Ectodermal cell (in vitro differentiated cells): ENCODE data around the gene NR3C2.

Experiments
- H3K27ac ChIP-seq: 2 replicates; pipeline ENCODE4 v1.7.0; 2013; ENCODE audit warnings: mild to moderate bottlenecking, low read depth, low read length; ENCODE audit not compliant: insufficient read depth, poor library complexity, severe bottlenecking
- H3K27me3 ChIP-seq: 2 replicates; pipeline ENCODE4 v1.7.0; 2013; ENCODE audit warnings: mild to moderate bottlenecking, low read length; ENCODE audit not compliant: insufficient read depth, control insufficient read depth, poor library complexity, severe bottlenecking
- H3K36me3 ChIP-seq: one replicate; pipeline ENCODE4 v1.7.0; 2013; ENCODE audit warnings: low read length; ENCODE audit not compliant: control insufficient read depth, insufficient read depth
- H3K4me1 ChIP-seq: one replicate; pipeline ENCODE4 v1.7.0; 2013; ENCODE audit warnings: low read length; ENCODE audit not compliant: control insufficient read depth, insufficient read depth
- H3K4me3 ChIP-seq: 2 replicates; pipeline ENCODE4 v1.7.0; 2013; ENCODE audit warnings: low read depth, low read length, control low read depth; ENCODE audit not compliant: insufficient read depth
- H3K9me3 ChIP-seq: 2 replicates; pipeline ENCODE4 v1.7.0; 2013; ENCODE audit warnings: mild to moderate bottlenecking, low read length, moderate library complexity; ENCODE audit not compliant: control insufficient read depth
- WGBS, 2 experiments: methylation state at CpG; one replicate each; pipeline ENCODE4 v1.1.7; 2013; ENCODE audit warnings: missing lambda C conversion rate in 2 of 2; 5-methylcytosine and 5-hydroxymethylcytosine counted together

NR3C2 gene

DNA sequence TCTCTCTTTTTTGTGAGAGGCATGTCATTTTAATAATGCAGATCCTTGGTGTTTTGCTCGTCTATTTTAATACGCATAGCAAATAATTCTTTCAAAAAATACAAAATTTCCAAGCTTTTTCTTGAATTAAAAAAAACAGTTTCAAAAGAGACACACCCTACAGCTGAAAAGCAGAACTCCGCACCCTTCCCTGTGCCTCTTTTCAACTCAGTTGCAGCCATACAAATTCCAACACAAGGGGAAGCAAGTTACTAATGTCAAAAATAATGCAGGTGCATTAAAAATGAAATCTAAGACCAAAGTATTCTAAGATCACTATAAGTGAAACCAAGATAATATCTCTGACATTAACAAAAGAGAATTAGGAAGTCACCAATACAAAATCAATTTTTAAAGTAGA is 66.6 kb downstream of the NR3C2 start:
- no peaks in the 10 kb centered on the region for H3K4me1 ChIP-seq
- H3K27me3 ChIP-seq: no peaks in the 10 kb centered on the region
- H3K36me3 ChIP-seq: no peaks in the 10 kb centered on the region
- H3K9me3 ChIP-seq: no peaks in the 10 kb centered on the region
- WGBS, 2 experiments: 96 to 100% methylated on average over 2 to 3 of the region's 3 CpGs
- H3K27ac ChIP-seq: no peak overlapping the region
- H3K4me3 ChIP-seq: no peak overlapping the region

DNA sequence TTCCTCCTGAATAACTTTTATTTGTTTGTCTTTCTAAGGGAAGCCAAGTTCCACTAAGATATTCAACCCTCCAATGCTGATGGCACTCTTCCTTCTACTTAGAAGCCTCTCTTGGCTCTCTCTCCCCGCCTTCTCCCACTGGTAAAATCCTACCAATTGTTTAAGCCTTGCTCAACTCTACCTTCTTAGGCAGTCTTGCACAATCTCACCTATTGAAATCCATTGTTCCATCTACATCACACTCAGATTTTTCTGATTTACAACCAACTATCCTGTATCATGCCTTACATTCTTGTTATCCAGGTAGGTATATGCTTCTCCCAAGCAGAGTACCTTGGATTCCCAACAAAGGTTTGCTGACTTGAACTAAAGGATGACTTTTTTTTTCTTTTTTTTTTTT is 69.1 kb downstream of the NR3C2 start:
- no peaks in the 10 kb centered on the region for H3K9me3 ChIP-seq
- 25 to 37% methylated on average over 1 of the region's 1 CpG for WGBS, 2 experiments

DNA sequence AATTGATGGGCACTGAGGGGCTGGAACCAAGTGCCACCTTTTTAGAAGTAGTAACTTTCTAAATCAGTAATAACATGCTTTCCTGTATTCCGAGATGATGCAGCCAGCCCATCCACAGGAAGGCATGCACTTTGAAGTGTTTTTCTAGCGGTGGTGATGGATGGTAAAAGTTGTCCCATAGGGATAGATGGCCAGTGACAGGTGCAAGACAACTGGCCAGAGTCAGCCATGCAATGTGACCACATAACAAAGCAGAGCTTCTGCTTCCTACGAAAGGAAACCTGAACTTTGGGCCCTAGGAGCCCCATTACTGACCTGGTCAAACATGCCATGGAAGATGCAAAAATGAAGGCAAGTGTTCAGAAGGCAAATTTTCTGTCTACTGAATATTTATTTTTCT is 72.3 kb downstream of the NR3C2 start:
- Histone ChIP-seq H3K4me1 (no peaks in the 10 kb centered on the region), H3K27me3 (no peaks in the 10 kb centered on the region), H3K36me3 (no peaks in the 10 kb centered on the region), H3K27ac (no peak overlapping the region), H3K9me3 (no peaks in the 10 kb centered on the region), H3K4me3 (no peak overlapping the region)
- 92 to 93% methylated on average over 3 of the region's 3 CpGs for WGBS, 2 experiments

More for the DNA sequence above, 69.1 kb downstream of the NR3C2 start:
- Histone ChIP-seq H3K4me1 (no peaks in the 10 kb centered on the region), H3K4me3 (no peak overlapping the region), H3K27ac (no peak overlapping the region), H3K36me3 (no peaks in the 10 kb centered on the region), H3K27me3 (no peaks in the 10 kb centered on the region)

DNA sequence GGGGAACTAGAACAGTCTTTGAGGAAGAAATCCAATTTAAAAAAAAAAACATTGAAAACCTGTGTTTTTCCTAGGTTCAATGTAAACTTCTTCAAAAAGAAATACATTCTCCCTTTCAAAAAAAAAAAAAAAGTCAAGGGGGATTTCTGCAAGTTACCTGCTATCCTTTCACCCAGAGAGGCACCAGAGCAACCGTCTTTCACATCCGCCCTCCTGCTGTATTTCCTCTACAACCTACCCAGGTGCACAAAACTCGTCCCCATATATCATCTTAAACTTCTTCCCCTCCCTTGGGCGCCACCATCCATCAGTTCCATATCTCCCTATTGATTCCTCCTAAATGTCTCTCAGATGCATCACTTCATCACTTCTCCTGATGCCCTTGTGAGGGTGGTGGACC is 74.5 kb downstream of the NR3C2 start:
- Histone ChIP-seq H3K4me3 (no peak overlapping the region), H3K9me3 (no peaks in the 10 kb centered on the region), H3K4me1 (no peaks in the 10 kb centered on the region), H3K27ac (no peak overlapping the region), H3K27me3 (no peaks in the 10 kb centered on the region), H3K36me3 (no peaks in the 10 kb centered on the region)
- WGBS, 2 experiments: 87 to 90% methylated on average over 4 of the region's 4 CpGs

DNA sequence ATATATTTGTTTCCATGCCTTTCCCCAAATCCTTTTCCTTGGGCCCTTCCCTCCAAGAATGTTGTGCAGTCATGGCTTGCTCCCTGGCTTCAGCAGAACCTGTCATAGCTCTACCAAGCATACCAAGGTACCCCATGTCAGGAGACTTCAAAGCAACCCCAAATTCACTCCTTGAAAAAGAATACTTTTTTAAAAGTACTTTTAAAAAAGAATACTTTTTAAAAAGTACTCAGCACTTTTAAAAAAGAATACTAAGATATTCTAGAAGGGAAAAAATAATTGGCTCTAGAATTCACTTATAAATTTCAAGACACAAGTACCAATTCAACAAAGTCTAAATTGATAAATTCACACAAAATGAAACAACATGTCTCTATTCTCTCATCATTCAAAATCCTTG is 76.0 kb downstream of the NR3C2 start:
- Histone ChIP-seq H3K36me3 (no peaks in the 10 kb centered on the region), H3K9me3 (no peaks in the 10 kb centered on the region), H3K27me3 (no peaks in the 10 kb centered on the region), H3K4me3 (no peak overlapping the region), H3K27ac (no peak overlapping the region), H3K4me1 (no peaks in the 10 kb centered on the region)

DNA sequence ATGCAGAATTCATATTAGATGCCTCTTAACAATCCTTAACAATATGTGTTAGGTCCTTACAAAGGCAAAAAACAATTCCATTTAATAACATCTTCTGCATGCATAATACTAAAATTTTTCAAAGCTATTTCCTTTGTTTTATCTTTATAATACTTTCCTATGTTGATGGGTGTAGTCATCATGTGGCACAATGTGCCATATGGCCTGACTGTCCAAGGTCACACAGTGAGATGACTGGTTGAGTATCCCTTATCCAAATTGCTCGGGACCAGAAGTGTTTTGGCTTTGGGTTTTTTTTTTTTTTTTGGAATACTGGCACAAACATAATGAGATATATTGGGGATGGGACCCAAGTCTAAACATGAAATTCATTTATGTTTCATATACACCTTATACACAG is 77.7 kb downstream of the NR3C2 start:
- no peaks in the 10 kb centered on the region for H3K9me3 ChIP-seq
- no peaks in the 10 kb centered on the region for H3K4me1 ChIP-seq
- H3K27me3 ChIP-seq: no peaks in the 10 kb centered on the region
- H3K36me3 ChIP-seq: no peaks in the 10 kb centered on the region
- WGBS, 2 experiments: 89 to 100% methylated on average over 1 of the region's 1 CpG
- no peak overlapping the region for H3K27ac ChIP-seq
- H3K4me3 ChIP-seq: no peak overlapping the region

DNA sequence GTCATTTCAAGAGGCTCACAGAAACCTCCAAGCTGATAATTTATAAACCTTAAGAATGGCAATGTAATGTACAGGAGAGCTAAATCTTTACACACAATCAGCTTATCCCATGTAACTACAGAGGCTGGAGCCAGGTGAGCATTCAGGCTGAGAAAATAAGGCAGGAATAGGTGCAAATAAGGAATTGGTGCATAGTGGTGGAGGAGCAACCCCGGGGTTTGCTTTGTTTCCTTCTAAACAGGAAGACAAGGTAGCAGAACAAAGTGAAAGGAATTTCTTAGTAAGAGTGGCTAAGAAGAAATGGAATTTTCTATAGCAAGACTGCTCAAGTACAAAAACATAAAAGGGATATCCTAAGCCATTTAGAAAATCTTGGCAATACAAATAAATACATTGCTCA is 82.4 kb downstream of the NR3C2 start:
- 73 to 83% methylated on average over 1 of the region's 1 CpG for WGBS, 2 experiments
- H3K4me3 ChIP-seq: no peak overlapping the region
- H3K4me1 ChIP-seq: no peaks in the 10 kb centered on the region
- H3K27ac ChIP-seq: no peak overlapping the region
- H3K36me3 ChIP-seq: no peaks in the 10 kb centered on the region
- no peaks in the 10 kb centered on the region for H3K9me3 ChIP-seq
- no peaks in the 10 kb centered on the region for H3K27me3 ChIP-seq

DNA sequence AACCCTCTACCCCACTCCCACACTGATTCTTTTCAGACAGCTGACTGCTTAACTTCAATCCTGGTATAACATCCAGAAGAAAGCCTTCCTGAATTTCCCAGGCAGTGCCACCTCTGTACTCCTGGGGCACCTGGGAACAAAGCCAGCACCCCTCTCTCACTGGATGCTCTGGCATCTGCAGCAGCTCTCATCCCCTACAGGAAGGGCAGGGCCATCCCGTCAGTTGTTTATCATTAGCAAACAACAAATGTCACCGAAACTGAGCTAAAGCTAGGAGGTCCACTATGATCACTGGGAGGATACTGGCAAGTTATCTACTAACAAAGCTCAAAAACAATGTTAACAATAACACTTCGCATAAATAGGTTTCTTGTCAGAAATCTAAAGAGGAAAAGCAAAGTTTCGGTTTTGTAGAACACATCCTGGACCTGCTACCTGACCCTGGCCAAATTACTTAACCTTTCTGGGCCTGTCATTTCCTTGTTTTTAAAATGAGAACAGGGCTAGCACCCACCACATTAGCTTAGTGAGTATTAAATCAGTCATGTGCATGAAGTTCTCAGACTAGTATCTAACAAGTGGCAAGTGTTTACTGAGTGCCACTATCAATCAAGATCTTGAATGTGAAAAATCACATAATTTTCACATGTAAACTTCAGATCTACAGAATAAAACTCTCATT is 86.6 kb downstream of the NR3C2 start:
- Histone ChIP-seq H3K27me3 (no peaks in the 10 kb centered on the region), H3K4me3 (no peak overlapping the region), H3K4me1 (no peaks in the 10 kb centered on the region), H3K9me3 (no peaks in the 10 kb centered on the region), H3K27ac (no peak overlapping the region), H3K36me3 (no peaks in the 10 kb centered on the region)
- 90 to 93% methylated on average over 4 of the region's 4 CpGs for WGBS, 2 experiments

DNA sequence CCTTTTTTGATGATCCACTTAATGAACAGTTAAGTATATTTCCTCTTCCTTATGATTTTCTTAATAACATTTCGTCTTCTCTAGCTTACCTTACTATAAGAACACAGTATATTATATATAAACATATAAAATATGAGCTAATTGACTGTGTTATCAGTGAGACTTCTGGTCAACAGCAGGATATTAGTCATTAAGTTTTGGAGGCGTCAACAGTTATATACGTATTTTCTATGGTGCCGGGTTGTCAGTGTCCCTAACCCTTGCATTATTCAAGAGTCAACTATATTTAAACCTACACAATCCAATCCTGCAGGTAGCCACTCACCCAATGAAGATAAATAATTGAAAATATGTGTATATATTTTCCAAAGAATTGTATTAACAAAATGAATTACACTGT is 88.0 kb downstream of the NR3C2 start:
- H3K9me3 ChIP-seq: no peaks in the 10 kb centered on the region
- no peak overlapping the region for H3K27ac ChIP-seq
- 90 to 95% methylated on average over 3 of the region's 4 CpGs for whole genome bisulfite sequencing, 2 experiments
- H3K4me1 ChIP-seq: no peaks in the 10 kb centered on the region
- H3K27me3 ChIP-seq: no peaks in the 10 kb centered on the region
- no peaks in the 10 kb centered on the region for H3K36me3 ChIP-seq
- H3K4me3 ChIP-seq: no peak overlapping the region

DNA sequence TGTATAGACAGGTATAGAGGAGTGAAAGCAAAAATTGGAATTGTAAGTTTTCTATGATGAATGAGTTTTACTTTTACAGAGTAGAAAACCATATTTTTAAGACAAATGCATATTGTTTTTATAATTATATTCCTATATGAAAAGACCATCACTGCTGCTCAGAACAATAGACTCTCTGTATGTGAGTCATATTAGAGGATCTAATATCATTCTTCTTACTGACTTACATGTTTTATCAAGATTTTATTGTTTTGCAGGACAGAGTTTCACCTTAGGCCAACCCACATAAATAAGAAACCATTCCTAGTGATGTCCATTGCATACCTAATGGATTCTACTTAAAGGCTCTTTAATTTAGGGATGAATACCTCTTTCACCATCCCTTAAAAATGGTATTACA is 88.6 kb downstream of the NR3C2 start:
- no peaks in the 10 kb centered on the region for H3K4me1 ChIP-seq
- no peaks in the 10 kb centered on the region for H3K9me3 ChIP-seq
- H3K27me3 ChIP-seq: no peaks in the 10 kb centered on the region
- no peaks in the 10 kb centered on the region for H3K36me3 ChIP-seq
- H3K4me3 ChIP-seq: no peak overlapping the region
- no peak overlapping the region for H3K27ac ChIP-seq

DNA sequence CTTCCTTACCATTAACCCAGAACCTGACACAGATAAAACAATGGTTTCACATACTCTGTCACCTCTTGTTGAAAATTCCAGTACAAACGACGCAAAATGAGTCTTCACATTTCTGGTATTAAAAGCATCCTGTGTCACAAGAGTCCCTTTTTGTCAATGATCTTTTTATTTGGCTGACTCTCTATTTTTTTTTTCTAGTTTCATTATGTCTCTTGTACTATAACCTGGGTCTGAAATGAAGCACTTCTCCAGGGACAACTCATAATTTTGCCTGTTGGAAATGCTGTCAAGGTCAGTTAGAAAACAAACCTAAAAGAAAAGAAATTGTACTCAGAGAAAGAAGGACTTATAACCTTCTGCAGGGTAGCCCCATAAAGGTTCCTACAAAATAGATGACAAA is 93.1 kb downstream of the NR3C2 start:
- no peaks in the 10 kb centered on the region for H3K9me3 ChIP-seq
- H3K27me3 ChIP-seq: no peaks in the 10 kb centered on the region
- H3K27ac ChIP-seq: no peak overlapping the region
- no peak overlapping the region for H3K4me3 ChIP-seq
- no peaks in the 10 kb centered on the region for H3K36me3 ChIP-seq
- no peaks in the 10 kb centered on the region for H3K4me1 ChIP-seq
- WGBS, 2 experiments: 94 to 97% methylated on average over 2 of the region's 2 CpGs
